KMS-11 (cell line): ENCODE results near the gene SIGLEC10.
"Not testable (repeated sequence)": the region's sequence is repeated elsewhere in the genome, so short reads cannot be mapped to it uniquely, and the experiment has no call there.

Source experiments
- H2AFZ ChIP-seq: fragments of 200-600 bp; sonication (generic); 2 replicates; pipeline ENCODE4 v1.6.1; 2016; ENCODE audit warnings: antibody characterized with exemption, mixed run types, low read depth
- H3K27ac ChIP-seq: fragments of 200-600 bp; sonication (generic); 2 replicates; pipeline ENCODE4 v1.6.1; 2016; ENCODE audit warnings: mild to moderate bottlenecking, mixed run types
- H3K27me3 ChIP-seq: fragments of 200-600 bp; sonication (generic); 2 replicates; pipeline ENCODE4 v1.6.1; 2017; ENCODE audit warnings: mild to moderate bottlenecking, low read depth, mixed run types, moderate library complexity; ENCODE audit not compliant: insufficient read depth
- H3K36me3 ChIP-seq: fragments of 200-600 bp; sonication (generic); 2 replicates; pipeline ENCODE4 v1.6.1; 2017; ENCODE audit warnings: mild to moderate bottlenecking, mixed run types; ENCODE audit not compliant: insufficient read depth
- H3K4me1 ChIP-seq: fragments of 200-600 bp; sonication (generic); 2 replicates; pipeline ENCODE4 v1.6.1; 2016; ENCODE audit warnings: mild to moderate bottlenecking, low read depth, mixed run types; ENCODE audit not compliant: poor library complexity, severe bottlenecking
- H3K4me2 ChIP-seq: fragments of 200-600 bp; sonication (generic); 2 replicates; pipeline ENCODE4 v1.7.0; 2016; ENCODE audit warnings: mild to moderate bottlenecking, mixed run types
- H3K4me3 ChIP-seq: fragments of 200-600 bp; sonication (generic); IDR thresholded peaks from 2 replicates; pipeline ENCODE4 v1.6.1; 2017; ENCODE audit warnings: low read depth, low read length, mixed read lengths; ENCODE audit not compliant: insufficient read depth
- H3K79me2 ChIP-seq: fragments of 200-600 bp; sonication (generic); 2 replicates; pipeline ENCODE4 v1.6.1; 2016; ENCODE audit warnings: low read depth, mixed run types; ENCODE audit not compliant: insufficient read depth
- H3K9ac ChIP-seq: fragments of 200-600 bp; sonication (generic); 2 replicates; pipeline ENCODE4 v1.6.1; 2016; ENCODE audit warnings: mild to moderate bottlenecking, mixed run types
- H4K20me1 ChIP-seq: fragments of 200-600 bp; sonication (generic); 2 replicates; pipeline ENCODE4 v1.6.1; 2016; ENCODE audit warnings: mild to moderate bottlenecking, mixed run types; ENCODE audit not compliant: insufficient read depth
- CTCF ChIP-seq: fragments of 200-600 bp; sonication (generic); conservative IDR thresholded peaks from 2 replicates; pipeline ENCODE4 v1.6.1; 2017; ENCODE audit warnings: low read depth, mild to moderate bottlenecking, antibody characterized with exemption, low read length, moderate library complexity, mixed read lengths

Gene SIGLEC10, protein sequence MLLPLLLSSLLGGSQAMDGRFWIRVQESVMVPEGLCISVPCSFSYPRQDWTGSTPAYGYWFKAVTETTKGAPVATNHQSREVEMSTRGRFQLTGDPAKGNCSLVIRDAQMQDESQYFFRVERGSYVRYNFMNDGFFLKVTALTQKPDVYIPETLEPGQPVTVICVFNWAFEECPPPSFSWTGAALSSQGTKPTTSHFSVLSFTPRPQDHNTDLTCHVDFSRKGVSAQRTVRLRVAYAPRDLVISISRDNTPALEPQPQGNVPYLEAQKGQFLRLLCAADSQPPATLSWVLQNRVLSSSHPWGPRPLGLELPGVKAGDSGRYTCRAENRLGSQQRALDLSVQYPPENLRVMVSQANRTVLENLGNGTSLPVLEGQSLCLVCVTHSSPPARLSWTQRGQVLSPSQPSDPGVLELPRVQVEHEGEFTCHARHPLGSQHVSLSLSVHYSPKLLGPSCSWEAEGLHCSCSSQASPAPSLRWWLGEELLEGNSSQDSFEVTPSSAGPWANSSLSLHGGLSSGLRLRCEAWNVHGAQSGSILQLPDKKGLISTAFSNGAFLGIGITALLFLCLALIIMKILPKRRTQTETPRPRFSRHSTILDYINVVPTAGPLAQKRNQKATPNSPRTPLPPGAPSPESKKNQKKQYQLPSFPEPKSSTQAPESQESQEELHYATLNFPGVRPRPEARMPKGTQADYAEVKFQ

DNA sequence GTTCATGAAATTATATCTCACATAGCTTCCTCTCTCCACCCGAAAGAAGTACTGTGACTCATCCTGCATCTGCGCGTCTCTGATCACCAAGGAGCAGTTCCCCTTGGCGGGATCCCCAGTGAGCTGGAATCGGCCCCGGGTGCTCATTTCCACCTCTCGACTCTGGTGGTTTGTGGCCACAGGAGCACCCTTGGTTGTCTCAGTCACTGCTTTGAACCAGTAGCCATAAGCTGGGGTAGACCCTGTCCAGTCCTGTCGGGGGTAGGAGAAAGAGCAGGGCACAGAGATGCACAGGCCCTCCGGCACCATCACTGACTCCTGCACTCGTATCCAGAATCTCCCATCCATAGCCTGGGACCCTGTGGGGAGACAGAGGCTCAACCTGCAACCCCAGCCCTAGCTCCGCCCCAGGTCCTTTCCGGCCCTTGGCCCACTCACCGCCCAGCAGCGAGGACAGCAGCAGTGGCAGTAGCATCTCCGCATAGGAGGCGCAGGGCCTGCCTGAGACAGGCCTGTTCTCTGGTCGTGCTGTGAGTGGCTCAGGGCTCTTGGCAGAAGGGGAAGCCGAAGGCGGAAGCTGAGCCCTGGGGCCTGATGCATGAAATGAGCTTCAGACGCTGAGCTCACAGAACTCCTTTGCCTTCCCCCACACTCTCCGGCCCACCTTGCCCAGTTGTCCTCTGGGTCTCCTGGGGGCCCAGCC lies at the start of gene SIGLEC10:
TSS of gene SIGLEC10 (minus strand) at position 536 of the 703 bp plus-strand sequence. CDS start at position 475, 61 bp downstream.
- Histone ChIP-seq H3K9ac (no peak within 1 kb of the TSS), H3K4me2 (no peak within 1 kb of the TSS), H3K27ac (no peak within 1 kb of the TSS), H2AFZ (no peak within 1 kb of the TSS), H3K79me2 (no peaks in the 10 kb centered on the region), H3K4me3 (no peak within 1 kb of the TSS), H4K20me1 (no peaks in the 10 kb centered on the region), H3K4me1 (no peaks in the 10 kb centered on the region), H3K27me3 (no peaks in the 10 kb centered on the region; the same call in 1 of the 2 replicates), H3K36me3 (no peaks in the 10 kb centered on the region)
- no peak for TF ChIP-seq CTCF

DNA sequence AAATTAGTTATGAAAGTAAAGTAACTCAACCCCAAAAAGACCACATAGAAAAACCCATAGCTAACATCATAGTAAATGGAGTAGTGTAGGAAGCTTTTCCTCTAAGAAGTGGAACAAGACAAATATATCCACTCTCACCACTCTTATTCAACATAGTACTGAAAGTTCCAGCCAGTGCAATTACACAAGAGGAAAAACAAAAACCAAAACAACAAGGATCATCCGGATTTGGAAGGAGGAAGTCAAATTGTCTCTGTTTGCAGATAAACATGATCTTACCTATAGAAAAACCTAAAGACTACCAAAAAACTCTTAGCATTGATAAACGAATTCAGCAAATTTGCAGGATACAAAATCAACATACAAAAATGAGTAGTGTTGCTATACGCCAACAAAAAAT lies 49.3 kb upstream of the SIGLEC10 start:
- H3K36me3 ChIP-seq = no peaks in the 10 kb centered on the region
- no peak overlapping the region for H3K4me3 ChIP-seq
- H3K9ac ChIP-seq = no peak overlapping the region
- no peaks in the 10 kb centered on the region for H4K20me1 ChIP-seq
- H2AFZ ChIP-seq = no peak overlapping the region
- no peak overlapping the region for H3K27ac ChIP-seq
- no peaks in the 10 kb centered on the region for H3K79me2 ChIP-seq
- H3K4me1 ChIP-seq = no peaks in the 10 kb centered on the region
- H3K4me2 ChIP-seq = no peak overlapping the region
- peaks cover 4% of the 10 kb centered on the region; the same call in 1 of the 2 replicates for H3K27me3 ChIP-seq
- TF ChIP-seq CTCF = no peak

GRCh38 chr19:51463976-51464581 lies 46.6 kb upstream of the SIGLEC10 start:
- not testable (repeated sequence) for H3K4me2 ChIP-seq, H3K79me2 ChIP-seq, H3K36me3 ChIP-seq, H3K9ac ChIP-seq, H2AFZ ChIP-seq, H3K4me3 ChIP-seq, H3K27me3 ChIP-seq, H4K20me1 ChIP-seq, H3K27ac ChIP-seq, H3K4me1 ChIP-seq

DNA sequence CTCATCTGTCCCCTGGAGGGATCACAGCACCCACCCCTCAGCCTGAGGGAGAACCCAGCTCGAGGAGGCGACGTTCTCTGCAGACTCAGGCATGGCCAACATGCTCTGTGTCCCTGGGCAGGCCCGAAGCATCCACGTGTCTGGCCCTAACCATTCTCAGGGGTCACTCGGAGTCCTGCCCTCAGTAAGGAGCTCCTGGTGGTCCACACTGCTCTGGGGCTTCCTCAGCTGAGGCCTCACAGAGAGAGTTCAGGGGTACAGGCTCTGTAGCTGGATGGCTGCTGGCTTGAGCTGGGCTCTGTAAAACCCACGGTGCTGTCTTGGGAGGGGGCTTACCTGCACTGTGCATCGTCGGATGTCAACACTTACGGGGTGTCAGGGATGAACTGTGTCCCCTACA lies 45.2 kb upstream of the SIGLEC10 start:
- Histone ChIP-seq H3K4me3 (no peak overlapping the region), H3K27ac (no peak overlapping the region), H4K20me1 (no peaks in the 10 kb centered on the region), H2AFZ (no peak overlapping the region), H3K27me3 (0 out of 2 replicates have a peak, but pooled peaks cover 7% of the 10 kb centered on the region), H3K4me1 (no peaks in the 10 kb centered on the region), H3K9ac (no peak overlapping the region), H3K36me3 (no peaks in the 10 kb centered on the region), H3K79me2 (no peaks in the 10 kb centered on the region), H3K4me2 (no peak overlapping the region)
- no peak for TF ChIP-seq CTCF
